Measurements from ENCODE around the gene ADRA2B.

Gene ADRA2B

DNA sequence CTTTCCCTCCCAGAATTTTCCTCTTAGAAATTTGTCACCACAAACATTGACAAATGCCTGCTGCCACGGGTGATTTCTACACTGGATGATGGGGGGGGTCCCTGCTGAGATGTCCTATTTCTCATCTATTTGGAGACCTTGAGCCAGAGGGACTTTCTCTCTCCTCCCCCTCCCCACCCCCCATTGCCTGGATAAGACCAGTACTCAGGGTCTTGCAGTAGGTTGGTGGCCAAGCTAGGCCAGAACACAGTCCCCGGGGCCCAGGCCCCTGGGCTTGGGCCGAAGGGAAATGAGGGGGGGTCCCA is 29.4 kb upstream of the ADRA2B start:
- Histone ChIP-seq H3K27ac (ENCODE audit: insufficient read depth in 1 of 2, low read depth in 1 of 2, low read length in 2 of 2, poor library complexity in 1 of 2, severe bottlenecking in 2 of 2) (peak overlapping the region; percentile 77 to 79), H3K36me3 (ENCODE audit: control insufficient read depth in 4 of 4, insufficient read depth in 4 of 4, low read length in 3 of 4) (peaks cover 0 to 22% (median 2%) of the 10 kb centered on the region in 4 experiments), H3K9me3 (ENCODE audit: control extremely low read depth in 1 of 5, control insufficient read depth in 4 of 5, insufficient read depth in 2 of 5, low read depth in 1 of 5, low read length in 4 of 5) (no peaks in the 10 kb centered on the region), H3K27me3 (replicated peaks in 2 of 5; ENCODE audit: control insufficient read depth in 4 of 5, insufficient read depth in 5 of 5, low read length in 4 of 5) (no peaks in the 10 kb centered on the region), H3K4me1 (ENCODE audit: control extremely low read depth in 1 of 4, control insufficient read depth in 4 of 4, insufficient read depth in 4 of 4, low read length in 3 of 4) (peaks cover 10 to 71% (median 66%) of the 10 kb centered on the region in 4 experiments), H3K4me3 (ENCODE audit: control insufficient read depth in 1 of 7, extremely low read depth in 1 of 7, insufficient read depth in 4 of 7, low read depth in 2 of 7, low read length in 6 of 7) (peak overlapping the region in 5 of 7 experiments; percentile 43 to 80 (median 76))
- ChIA-PET CTCF (interaction anchor here (0.7 to 15.8 kb wide), 5 partner anchors 13 to 153 kb away, joined by 3 to 346 read pairs (median 3); no protein-coding TSS in a partner anchor), POLR2A (interaction anchor here (0.6 to 1.6 kb wide), 6 partner anchors 11 to 111 kb away, joined by 3 to 10 read pairs (median 5); no protein-coding TSS in a partner anchor)
- 0% methylated on average over 2 of the region's 3 CpGs for WGBS (ENCODE audit: insufficient coverage)
- peak in 1 of 3 donors; percentile 37 for DNase-seq

DNA sequence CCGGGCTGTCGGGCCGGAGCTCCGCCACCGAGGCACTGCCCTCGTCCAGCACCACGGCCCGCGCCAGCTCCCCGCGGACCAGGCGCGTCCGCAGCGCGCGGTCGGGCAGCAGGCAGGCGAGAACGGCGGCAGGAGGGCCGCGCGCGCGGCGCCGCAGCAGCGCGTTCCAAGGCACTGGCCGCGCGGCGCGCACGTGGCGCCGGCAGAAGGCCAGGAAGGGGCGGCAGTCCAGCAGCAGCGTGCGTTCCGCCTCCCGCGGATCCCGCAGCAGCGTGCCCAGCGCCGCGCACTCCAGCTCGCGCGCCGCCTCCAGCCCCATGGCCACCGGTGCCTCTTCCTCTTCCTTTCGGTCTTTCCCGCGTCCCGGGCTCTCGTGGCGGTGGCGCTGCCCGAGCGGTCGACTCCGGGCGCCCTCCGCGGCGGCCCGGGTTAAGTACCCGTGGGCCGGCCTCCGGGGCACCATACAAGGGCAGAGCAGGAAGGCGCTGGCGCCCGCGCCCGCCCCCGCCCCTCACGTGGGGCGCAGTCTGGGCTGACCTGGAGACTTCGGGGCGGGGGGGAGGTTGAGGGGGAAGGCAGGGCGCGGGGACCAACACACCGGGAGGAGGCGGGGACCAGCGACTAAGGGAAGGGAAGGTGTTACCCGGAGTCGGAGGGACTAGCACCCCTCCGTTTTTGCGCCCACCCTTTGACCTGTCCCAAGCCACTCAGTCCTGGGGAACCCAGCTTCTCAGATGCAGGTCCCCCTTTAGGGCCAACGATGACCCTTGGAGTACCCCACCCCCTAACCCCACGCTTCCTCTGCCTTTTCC is 28.9 kb upstream of the ADRA2B start, which contains the start of gene DUSP2:
TSS of gene DUSP2 (minus strand) at position 405 of the 812 bp plus-strand sequence. CDS start at position 319, 86 bp downstream.
- ChIA-PET POLR2A (interaction anchor here (0.6 to 1.6 kb wide), 7 partner anchors 10 to 364 kb away, joined by 3 to 10 read pairs (median 3); no protein-coding TSS in a partner anchor), CTCF (interaction anchor here (0.7 to 15.8 kb wide), 6 partner anchors 13 to 152 kb away, joined by 3 to 346 read pairs (median 4); no protein-coding TSS in a partner anchor)
- Histone ChIP-seq H3K27me3 (replicated peaks in 2 of 5; ENCODE audit: control insufficient read depth in 4 of 5, insufficient read depth in 5 of 5, low read length in 4 of 5) (no peaks in the 10 kb centered on the region), H3K36me3 (ENCODE audit: control insufficient read depth in 4 of 4, insufficient read depth in 4 of 4, low read length in 3 of 4) (peaks cover 0 to 22% (median 2%) of the 10 kb centered on the region in 4 experiments), H3K4me1 (ENCODE audit: control extremely low read depth in 1 of 4, control insufficient read depth in 4 of 4, insufficient read depth in 4 of 4, low read length in 3 of 4) (peaks cover 10 to 71% (median 66%) of the 10 kb centered on the region in 4 experiments), H3K9me3 (ENCODE audit: control extremely low read depth in 1 of 5, control insufficient read depth in 4 of 5, insufficient read depth in 2 of 5, low read depth in 1 of 5, low read length in 4 of 5) (no peaks in the 10 kb centered on the region), H3K27ac (ENCODE audit: insufficient read depth in 1 of 2, low read depth in 1 of 2, low read length in 2 of 2, poor library complexity in 1 of 2, severe bottlenecking in 2 of 2) (peak within 1 kb of the TSS; percentile 77 to 79), H3K4me3 (ENCODE audit: control insufficient read depth in 1 of 7, extremely low read depth in 1 of 7, insufficient read depth in 4 of 7, low read depth in 2 of 7, low read length in 6 of 7) (peak within 1 kb of the TSS; percentile 52 to 80 (median 69))
- WGBS (ENCODE audit: insufficient coverage) = under 1% methylated on average over 67 of the region's 94 CpGs
- DNase-seq = peak; percentile 84 to 93 (median 88)

DNA sequence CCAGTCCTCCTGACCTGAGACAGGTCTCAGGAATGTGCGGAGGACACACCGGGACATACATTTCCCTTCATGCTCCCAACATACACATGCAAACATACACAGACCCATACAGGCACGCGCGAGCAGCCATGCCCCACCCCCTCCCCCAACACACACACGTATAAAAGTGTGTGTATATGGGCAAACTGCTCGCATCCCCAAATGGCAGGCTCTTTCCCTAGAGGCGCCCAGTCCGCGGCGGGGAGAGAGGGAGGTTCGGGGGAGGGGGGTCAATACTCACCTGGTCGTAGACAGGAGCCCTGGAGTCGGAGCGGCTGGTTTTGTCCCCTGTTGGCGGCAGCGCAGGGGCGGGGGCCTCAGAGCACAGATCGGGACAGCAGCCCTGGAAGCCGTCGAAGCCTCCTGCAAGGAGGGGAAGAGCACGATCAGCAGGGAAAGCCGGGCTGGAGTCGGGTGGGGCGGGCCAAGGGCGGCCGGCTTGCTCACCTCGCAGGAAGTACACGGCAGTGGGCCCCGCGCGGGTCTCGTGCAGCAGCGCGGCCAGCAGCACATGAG is 28.2 kb upstream of the ADRA2B start:
- H3K4me3 ChIP-seq (ENCODE audit: control insufficient read depth in 1 of 7, extremely low read depth in 1 of 7, insufficient read depth in 4 of 7, low read depth in 2 of 7, low read length in 6 of 7) = peak overlapping the region; percentile 52 to 80 (median 69)
- peaks cover 0 to 22% (median 2%) of the 10 kb centered on the region in 4 experiments for H3K36me3 ChIP-seq (ENCODE audit: control insufficient read depth in 4 of 4, insufficient read depth in 4 of 4, low read length in 3 of 4)
- no peaks in the 10 kb centered on the region for H3K9me3 ChIP-seq (ENCODE audit: control extremely low read depth in 1 of 5, control insufficient read depth in 4 of 5, insufficient read depth in 2 of 5, low read depth in 1 of 5, low read length in 4 of 5)
- no peaks in the 10 kb centered on the region for H3K27me3 ChIP-seq (replicated peaks in 2 of 5; ENCODE audit: control insufficient read depth in 4 of 5, insufficient read depth in 5 of 5, low read length in 4 of 5)
- no peak for DNase-seq
- ChIA-PET POLR2A (interaction anchor here (0.6 to 1.3 kb wide), 5 partner anchors 20 to 365 kb away, joined by 3 to 10 read pairs (median 5); no protein-coding TSS in a partner anchor), CTCF (interaction anchor here (1.2 to 15.8 kb wide), 3 partner anchors 26 to 117 kb away, joined by 3 to 346 read pairs (median 4); no protein-coding TSS in a partner anchor)
- no peak overlapping the region for H3K27ac ChIP-seq (ENCODE audit: insufficient read depth in 1 of 2, low read depth in 1 of 2, low read length in 2 of 2, poor library complexity in 1 of 2, severe bottlenecking in 2 of 2)
- H3K4me1 ChIP-seq (ENCODE audit: control extremely low read depth in 1 of 4, control insufficient read depth in 4 of 4, insufficient read depth in 4 of 4, low read length in 3 of 4) = peaks cover 10 to 71% (median 66%) of the 10 kb centered on the region in 4 experiments
- 1% methylated on average over 29 of the region's 35 CpGs for WGBS (ENCODE audit: insufficient coverage)

- peak in 1 of 3 donors; percentile 27 for DNase-seq
- Histone ChIP-seq H3K4me1 (ENCODE audit: control extremely low read depth in 1 of 4, control insufficient read depth in 4 of 4, insufficient read depth in 4 of 4, low read length in 3 of 4) (peaks cover 7 to 69% (median 63%) of the 10 kb centered on the region in 4 experiments), H3K27ac (ENCODE audit: insufficient read depth in 1 of 2, low read depth in 1 of 2, low read length in 2 of 2, poor library complexity in 1 of 2, severe bottlenecking in 2 of 2) (no peak overlapping the region), H3K36me3 (ENCODE audit: control insufficient read depth in 4 of 4, insufficient read depth in 4 of 4, low read length in 3 of 4) (peaks cover 0 to 22% (median 2%) of the 10 kb centered on the region in 4 experiments), H3K27me3 (replicated peaks in 2 of 5; ENCODE audit: control insufficient read depth in 4 of 5, insufficient read depth in 5 of 5, low read length in 4 of 5) (no peaks in the 10 kb centered on the region), H3K9me3 (ENCODE audit: control extremely low read depth in 1 of 5, control insufficient read depth in 4 of 5, insufficient read depth in 2 of 5, low read depth in 1 of 5, low read length in 4 of 5) (no peaks in the 10 kb centered on the region), H3K4me3 (ENCODE audit: control insufficient read depth in 1 of 7, extremely low read depth in 1 of 7, insufficient read depth in 4 of 7, low read depth in 2 of 7, low read length in 6 of 7) (peak overlapping the region; percentile 52 to 80 (median 69))
- WGBS (ENCODE audit: insufficient coverage) = 88% methylated on average over 18 of the region's 23 CpGs
- POLR2A ChIA-PET = interaction anchor here (0.9 to 1.3 kb wide), 2 partner anchors 20 to 30 kb away, joined by 3 to 5 read pairs; no protein-coding TSS in a partner anchor
- CTCF ChIA-PET = interaction anchor here (1.0 to 15.8 kb wide), 8 partner anchors 23 to 118 kb away, joined by 3 to 346 read pairs (median 3); no protein-coding TSS in a partner anchor
Measured at GRCh38 chr2:96143848-96144480, 27.6 kb upstream of the ADRA2B start.

DNA sequence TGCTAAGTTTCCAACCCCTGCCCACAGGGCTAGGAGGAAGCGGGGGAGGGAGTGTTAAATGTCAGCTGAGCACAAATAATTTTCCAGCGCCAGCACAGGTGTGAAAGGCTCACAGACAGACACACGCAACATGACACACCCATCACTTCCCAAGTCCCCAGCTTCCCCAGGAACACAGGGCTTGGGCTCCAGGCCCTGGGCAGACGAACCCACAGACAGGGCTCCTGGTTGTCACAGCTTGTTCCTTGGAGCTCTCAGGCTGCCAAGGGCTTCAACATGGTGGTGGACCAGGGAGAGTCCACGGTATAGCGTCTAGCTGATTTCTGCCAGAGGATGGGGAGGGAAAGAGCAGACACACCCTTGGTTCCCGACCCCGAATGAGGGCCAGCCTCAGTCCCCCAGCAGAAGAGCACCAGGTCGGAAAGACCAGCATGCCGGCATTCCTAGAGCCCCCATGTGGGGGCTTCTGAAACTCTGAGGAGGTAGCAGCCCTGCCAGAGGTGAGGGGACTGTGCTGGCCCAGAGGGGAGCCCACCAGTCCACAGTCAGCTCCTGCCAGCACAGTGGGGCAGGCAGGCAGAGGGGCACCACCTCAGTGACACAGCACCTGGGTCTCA is 27.0 kb upstream of the ADRA2B start:
- no peak for DNase-seq
- no peaks in the 10 kb centered on the region for H3K9me3 ChIP-seq (ENCODE audit: control extremely low read depth in 1 of 5, control insufficient read depth in 4 of 5, insufficient read depth in 2 of 5, low read depth in 1 of 5, low read length in 4 of 5)
- H3K4me1 ChIP-seq (ENCODE audit: control extremely low read depth in 1 of 4, control insufficient read depth in 4 of 4, insufficient read depth in 4 of 4, low read length in 3 of 4) = peaks cover 7 to 63% (median 57%) of the 10 kb centered on the region in 4 experiments
- 83% methylated on average over 9 of the region's 10 CpGs for WGBS (ENCODE audit: insufficient coverage)
- H3K27ac ChIP-seq (ENCODE audit: insufficient read depth in 1 of 2, low read depth in 1 of 2, low read length in 2 of 2, poor library complexity in 1 of 2, severe bottlenecking in 2 of 2) = no peak overlapping the region
- no peaks in the 10 kb centered on the region for H3K27me3 ChIP-seq (replicated peaks in 2 of 5; ENCODE audit: control insufficient read depth in 4 of 5, insufficient read depth in 5 of 5, low read length in 4 of 5)
- ChIA-PET POLR2A (interaction anchor here (1.0 to 1.3 kb wide), 3 partner anchors 21 to 121 kb away, joined by 3 read pairs; no protein-coding TSS in a partner anchor), CTCF (interaction anchor here (1.0 to 15.8 kb wide), 8 partner anchors 24 to 119 kb away, joined by 3 to 346 read pairs (median 3); no protein-coding TSS in a partner anchor)
- peaks cover 0 to 22% (median 2%) of the 10 kb centered on the region in 4 experiments for H3K36me3 ChIP-seq (ENCODE audit: control insufficient read depth in 4 of 4, insufficient read depth in 4 of 4, low read length in 3 of 4)
- peak overlapping the region in 1 of 7 experiments; percentile 76 for H3K4me3 ChIP-seq (ENCODE audit: control insufficient read depth in 1 of 7, extremely low read depth in 1 of 7, insufficient read depth in 4 of 7, low read depth in 2 of 7, low read length in 6 of 7)
